HG02623 (cell line): ENCODE measurements around the gene RS1.
A peak's percentile ranks its signal among the peaks of the same experiment; 100 is the strongest.

ENCODE experiments used
- ATAC-seq: cut with Tn5 transposase; IDR thresholded peaks from one replicate; pipeline ENCODE4 v1.9.1; 2021; ENCODE audit warnings: moderate library complexity; ENCODE audit not compliant: unreplicated experiment

The RS1 gene

GRCh38 chrX:18672008-18672407 is at the start of gene RS1:
Gene RS1 (minus strand): TSS chrX:18672108. CDS start chrX:18672068, 40 bp downstream.
- no peak for ATAC-seq

DNA sequence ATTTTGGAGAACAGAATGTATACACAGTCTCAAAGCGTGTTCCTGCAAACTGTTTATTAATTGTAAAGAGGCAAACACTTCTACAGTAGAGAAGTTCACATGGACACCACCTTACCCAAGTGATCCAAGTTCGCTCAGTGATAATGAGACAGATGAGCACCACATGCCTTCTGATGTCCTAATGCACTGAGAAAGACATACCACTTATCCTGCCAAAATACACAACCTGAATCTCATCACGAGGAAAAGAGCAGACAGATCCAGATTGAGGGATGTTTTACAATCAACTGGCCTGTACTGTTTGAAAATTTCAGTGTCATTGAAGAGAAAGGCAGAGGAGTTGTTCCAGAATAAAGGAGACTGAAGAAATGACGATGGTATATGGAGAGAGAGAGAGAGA is 47.9 kb upstream of the RS1 start:
- ATAC-seq = no peak

GRCh38 chrX:18714910-18715309 is 43.0 kb upstream of the RS1 start:
- ATAC-seq = no peak

DNA sequence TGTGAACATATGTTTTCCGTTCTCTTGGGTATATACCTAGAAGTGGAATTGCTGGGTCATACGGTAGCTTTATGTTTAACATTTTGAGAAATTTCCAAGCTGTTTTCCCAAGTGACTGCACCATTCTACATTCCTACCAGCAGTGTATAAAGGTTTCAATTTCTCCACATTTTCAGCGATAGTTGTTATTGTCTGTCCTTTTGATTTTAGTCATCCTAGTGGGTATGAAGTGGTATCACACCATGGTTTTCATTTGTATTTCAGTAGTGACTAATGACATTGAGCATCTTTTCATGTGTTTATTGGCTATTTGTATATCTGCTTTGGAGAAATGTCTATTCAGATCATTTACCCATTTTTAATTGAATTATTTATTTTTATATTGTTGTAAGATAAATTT is 37.9 kb upstream of the RS1 start:
- ATAC-seq = no peak

- ATAC-seq = no peak
Observed at GRCh38 chrX:18707426-18708049, 35.6 kb upstream of the RS1 start, which contains the start of gene PPEF1. Gene PPEF1 (plus strand): TSS chrX:18707645. CDS start chrX:18707781, 136 bp downstream.

GRCh38 chrX:18702362-18703195 is 30.7 kb upstream of the RS1 start:
- ATAC-seq = no peak

DNA sequence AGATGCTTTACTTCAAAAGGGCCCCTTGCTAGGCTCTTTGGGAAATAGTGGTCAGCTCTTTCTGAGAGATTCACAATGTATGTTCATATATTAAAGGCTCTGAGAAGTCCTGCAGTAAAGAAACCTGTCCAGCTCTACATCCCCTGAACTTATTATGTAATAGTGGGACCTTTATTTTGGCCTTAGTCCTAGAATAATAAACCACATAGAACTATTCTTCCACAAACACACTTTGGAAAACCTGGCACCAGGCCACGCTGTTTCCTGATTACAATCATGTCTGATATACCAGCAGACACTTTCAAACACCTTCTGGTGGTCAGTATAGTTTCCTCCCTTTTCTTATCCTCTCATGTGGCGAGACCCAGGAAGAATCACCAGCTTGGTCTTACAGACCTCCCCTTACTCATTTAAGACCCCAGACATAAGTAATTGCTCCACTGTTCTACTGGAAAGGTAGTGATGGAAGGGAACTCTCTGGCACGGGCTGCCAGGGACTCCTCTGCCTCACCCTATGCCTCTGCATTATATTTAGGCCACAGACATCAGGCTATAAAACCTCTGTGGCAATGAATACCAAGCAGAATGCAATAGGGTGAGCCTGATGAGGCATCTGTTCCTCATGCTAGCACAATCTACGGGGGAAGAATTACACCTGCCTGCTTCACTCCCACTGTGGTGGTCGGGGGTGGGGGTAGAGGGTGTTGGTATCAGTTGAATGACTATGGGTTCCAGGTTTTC is 29.9 kb upstream of the RS1 start:
- ATAC-seq = no peak

DNA sequence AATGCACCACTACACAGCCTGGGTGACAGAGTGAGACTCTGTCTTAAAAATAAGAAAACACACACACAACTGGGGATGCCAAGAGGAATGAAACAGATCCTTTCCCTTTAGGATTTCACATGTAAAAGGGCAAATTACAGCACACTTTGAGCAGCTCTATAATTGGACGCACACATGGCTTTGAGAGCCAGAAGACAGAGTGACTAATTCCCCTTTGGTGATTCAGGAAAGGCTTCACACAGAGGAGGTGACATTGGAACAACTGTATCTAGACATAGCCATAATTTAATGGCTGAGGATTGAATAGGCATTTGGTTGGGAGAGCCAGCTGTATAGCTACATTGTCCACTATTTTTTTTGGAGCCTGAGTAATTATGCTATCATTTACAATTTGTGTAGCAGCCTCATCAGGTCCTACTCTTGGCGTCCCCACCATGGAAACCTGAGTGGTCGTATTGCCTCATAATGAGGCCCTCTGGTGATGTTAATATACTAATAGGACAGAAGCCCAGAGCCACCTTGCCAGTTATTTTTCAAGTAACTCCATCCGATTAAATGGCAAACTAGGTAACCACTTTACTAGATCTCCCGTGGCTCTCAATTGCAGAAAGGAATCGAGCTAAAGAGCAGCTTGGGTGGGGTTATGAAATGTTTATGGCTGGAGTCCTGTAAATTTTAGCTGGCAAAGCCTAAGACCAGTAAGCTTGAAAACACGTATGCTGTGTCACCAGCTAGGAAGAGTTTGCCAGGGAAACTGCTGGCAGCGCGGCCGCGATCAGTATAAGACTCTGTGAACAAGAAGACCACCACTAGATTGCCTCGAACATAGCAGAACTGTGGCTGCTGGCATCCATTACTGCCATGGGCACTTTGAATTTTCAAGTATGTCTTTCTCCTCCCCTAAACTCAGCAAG is 27.1 kb upstream of the RS1 start:
- no peak for ATAC-seq

DNA sequence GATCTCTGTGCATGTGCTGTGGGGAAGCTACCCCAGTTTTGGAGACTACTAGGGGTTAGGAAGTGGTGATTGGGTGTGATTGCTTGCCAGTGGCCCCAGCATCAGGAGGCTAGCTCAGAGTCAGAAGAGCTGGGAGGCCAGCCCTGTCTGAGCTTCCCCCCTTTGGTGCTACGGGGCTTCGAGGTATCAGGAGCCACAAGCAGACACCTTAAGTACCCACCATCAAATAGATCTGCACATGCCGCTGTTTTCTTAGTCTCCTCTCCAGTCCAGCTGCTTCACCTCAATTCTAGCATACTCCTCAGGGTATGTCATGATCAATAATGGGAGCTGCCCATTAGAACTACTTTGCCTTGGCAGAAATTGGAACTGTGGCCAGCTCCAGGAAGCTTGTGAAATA is 24.7 kb upstream of the RS1 start:
- no peak for ATAC-seq

DNA sequence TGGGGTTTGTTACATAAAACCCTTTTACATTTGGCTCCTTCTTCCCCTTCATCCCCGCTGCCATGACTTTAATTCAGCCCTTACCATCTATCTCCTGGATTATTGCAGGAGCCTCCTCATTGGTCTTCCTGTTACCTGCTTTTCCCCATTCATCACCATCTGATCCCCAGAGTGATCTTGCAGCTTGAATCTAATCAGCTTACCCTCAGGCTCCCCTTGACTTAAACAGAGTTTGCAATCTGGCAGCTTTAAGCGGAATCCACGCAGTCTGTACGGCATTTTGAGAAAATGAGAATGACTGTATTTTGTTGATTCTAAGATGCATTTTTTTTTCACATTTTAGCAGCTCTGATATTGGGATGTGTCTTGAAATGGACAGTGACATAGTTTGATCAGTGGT is 20.6 kb upstream of the RS1 start:
- ATAC-seq = no peak

- ATAC-seq = no peak
Observed at GRCh38 chrX:18691431-18691830, 19.5 kb upstream of the RS1 start.

- ATAC-seq = no peak
Observed at GRCh38 chrX:18687856-18688495, 16.1 kb upstream of the RS1 start.

GRCh38 chrX:18682979-18683387 is 11.1 kb upstream of the RS1 start:
- ATAC-seq = no peak

GRCh38 chrX:18681996-18682395 is 10.1 kb upstream of the RS1 start:
- no peak for ATAC-seq

DNA sequence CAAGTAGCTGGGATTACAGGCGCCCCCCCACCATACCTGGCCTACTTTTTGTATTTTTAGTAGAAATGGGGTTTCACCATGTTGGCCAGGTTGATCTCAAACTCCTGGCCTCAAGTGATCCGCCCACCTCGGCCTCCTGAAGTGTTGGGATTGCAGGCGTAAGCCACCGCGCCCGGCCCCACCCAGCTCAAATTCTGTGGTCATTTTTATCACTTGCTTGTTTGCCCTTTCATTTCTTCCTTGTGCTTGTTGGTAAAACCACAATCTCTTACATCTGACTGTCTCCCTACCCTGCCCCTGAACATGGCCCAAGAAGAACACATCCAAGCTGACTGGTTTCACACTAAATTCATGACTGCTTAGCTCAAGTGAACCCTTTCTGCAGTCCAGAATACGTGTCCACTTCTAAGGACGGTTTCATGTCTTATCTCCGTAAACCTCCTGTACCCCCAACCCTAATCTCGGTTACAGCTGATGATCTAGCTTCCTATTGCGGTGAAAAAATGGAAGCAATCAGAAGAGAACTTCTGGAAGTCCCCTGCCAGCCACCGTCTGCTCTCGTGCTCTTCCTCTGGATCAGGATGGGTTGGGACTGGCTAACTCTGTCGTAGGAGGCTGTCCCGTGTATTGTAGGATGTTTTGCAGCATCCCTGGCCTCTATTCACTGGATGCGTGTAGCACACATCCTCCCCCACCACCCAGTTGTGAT is 5.4 kb upstream of the RS1 start:
- ATAC-seq = no peak

- ATAC-seq = no peak
Observed at GRCh38 chrX:18676470-18676869, 4.6 kb upstream of the RS1 start.

DNA sequence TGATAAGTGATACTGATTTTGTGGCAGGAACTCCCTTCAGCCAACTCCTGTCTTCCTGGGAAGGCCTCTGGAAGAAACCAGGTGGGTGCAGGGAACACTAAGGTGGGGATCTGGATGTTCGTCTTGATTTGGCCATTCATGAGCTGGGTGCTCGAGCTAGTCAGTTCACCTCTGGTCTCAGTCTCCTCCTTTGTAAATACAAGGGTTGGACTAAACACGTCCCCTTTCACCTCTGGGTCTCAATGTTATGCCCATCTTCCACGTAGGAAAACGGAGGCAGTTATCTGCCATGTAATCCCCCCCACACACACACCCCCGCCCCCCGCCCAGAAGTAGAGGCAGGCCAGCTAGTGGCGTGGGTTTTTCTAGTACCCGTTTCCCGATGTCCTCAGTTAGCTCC is 4.1 kb upstream of the RS1 start:
- no peak for ATAC-seq

DNA sequence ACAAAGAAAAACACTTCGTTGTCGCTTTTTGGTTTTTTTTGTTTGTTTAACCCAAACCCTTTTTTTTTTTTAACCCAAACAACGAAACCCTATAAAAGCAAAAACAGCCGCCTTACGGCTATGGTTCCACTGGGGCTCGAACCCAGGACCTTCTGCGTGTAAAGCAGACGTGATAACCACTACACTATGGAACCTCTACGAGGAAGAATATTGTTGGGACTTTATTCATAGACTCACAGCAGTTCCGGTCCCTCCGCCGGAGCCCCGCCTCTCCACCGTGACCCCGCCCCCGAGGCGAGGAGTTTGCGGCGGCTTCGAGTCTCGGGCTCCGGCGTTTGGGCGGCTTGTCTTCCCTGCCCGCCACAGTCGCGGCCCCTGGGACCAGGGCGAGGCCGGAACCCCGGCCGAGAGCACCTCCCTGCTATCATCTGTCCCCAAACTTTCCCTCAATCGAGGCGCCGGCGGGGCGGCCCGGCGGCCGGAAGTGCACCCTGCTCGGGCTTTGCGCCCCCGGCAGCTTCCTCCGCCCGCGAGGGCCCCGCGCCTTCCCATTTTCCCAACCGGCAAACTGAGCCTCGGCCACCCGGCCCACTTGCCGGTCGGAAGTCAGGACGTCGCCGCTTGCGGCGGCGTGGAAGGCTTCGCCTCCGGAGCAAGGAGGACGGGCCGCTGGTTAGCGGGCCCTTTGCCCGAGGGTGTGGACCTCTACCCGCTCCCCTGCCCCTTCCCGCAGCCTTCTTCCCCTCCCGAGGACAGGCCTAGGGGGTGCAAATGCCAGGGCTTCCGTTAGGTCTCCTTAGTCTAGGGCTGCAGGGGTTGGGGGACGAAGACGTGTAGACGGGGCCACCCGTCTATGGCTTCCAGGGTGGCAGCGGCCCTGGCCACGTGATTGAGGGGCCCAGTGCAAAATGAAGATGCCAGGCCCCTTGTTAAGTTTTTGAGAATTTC is 3.2 kb upstream of the RS1 start:
- ATAC-seq = peak; percentile 82

DNA sequence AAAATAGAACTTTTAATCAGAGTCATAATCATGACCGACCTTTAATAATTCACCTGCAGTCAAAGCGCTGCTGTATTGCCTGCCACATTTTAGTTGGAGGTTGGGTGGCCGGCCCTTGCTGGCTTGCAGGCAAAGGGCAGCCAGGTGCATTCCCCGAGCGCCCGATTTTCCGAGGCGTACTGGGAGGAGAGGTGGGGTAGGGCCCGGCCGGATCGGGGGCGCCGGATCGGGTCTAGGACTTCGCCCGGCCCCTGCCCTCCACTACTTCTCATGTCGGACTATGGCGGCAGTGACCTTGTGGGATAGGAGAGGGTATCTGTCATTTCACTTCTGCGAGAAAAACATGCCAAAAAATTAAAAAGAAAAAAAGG is 2.5 kb upstream of the RS1 start:
- peak; percentile 34 for ATAC-seq
